Heart left ventricle (tissue), 16 donors: ENCODE measurements around the gene ARID5B. TPM values are rescaled to one million over a fixed set of nuclear protein-coding genes. Genes with fewer than 3 reads are reported as not detected.

ENCODE experiments used
- ATAC-seq, 4 donors: fragments of 200-7000 bp; cut with Tn5 transposase; one replicate each; pipeline ENCODE4 v1.9.1; 2020 to 2022; ENCODE audit warnings: moderate library complexity in 4 of 4, mild to moderate bottlenecking in 3 of 4, moderate number of reproducible peaks in 1 of 4
- DNase-seq, 5 donors: peaks; one replicate each; pipeline ENCODE4 v3.0.0-alpha.2; 2020
- H3K27ac ChIP-seq, 12 donors: fragments of 200-600 bp; sonication (generic) in 4 of 12; one replicate each; pipeline versions ENCODE4 v1.5.0 to v1.8.0; 2016 to 2022; ENCODE audit warnings: mild to moderate bottlenecking in 2 of 12
- H3K27me3 ChIP-seq, 9 donors: fragments of 200-600 bp; sonication (generic) in 2 of 9; one replicate each; pipeline versions ENCODE4 v1.5.1 to v1.8.0; 2016 to 2022; ENCODE audit warnings: mild to moderate bottlenecking in 3 of 9
- H3K36me3 ChIP-seq, 9 donors: fragments of 200-600 bp; sonication (generic) in 2 of 9; one replicate each; pipeline versions ENCODE4 v1.5.0 to v1.8.0; 2018 to 2022; ENCODE audit warnings: mild to moderate bottlenecking in 2 of 9
- H3K4me1 ChIP-seq, 12 donors: fragments of 200-600 bp; sonication (generic) in 4 of 12; one replicate each; pipeline versions ENCODE4 v1.5.0 to v1.8.0; 2016 to 2022; ENCODE audit warnings: mild to moderate bottlenecking in 3 of 12
- H3K4me3 ChIP-seq, 12 donors: fragments of 200-600 bp; sonication (generic) in 4 of 12; one replicate each; pipeline versions ENCODE4 v1.5.0 to v1.8.0; 2017 to 2022; ENCODE audit warnings: mild to moderate bottlenecking in 9 of 12, moderate library complexity in 4 of 12
- H3K9me3 ChIP-seq, 12 donors: fragments of 200-600 bp; sonication (generic) in 4 of 12; one replicate each; pipeline versions ENCODE4 v1.5.0 to v1.8.0; 2016 to 2022; ENCODE audit warnings: mild to moderate bottlenecking in 1 of 12
- CTCF ChIP-seq, 12 donors: fragments of 200-600 bp; sonication (generic) in 4 of 12; IDR thresholded peaks; one replicate each; pipeline versions ENCODE4 v1.5.0 to v1.8.0; 2018 to 2022; ENCODE audit warnings: antibody characterized with exemption in 12 of 12, mild to moderate bottlenecking in 5 of 12
- POLR2A ChIP-seq, 2 donors: fragments of 450-650 bp; IDR thresholded peaks; one replicate each; pipeline ENCODE4 v1.6.1; 2017; ENCODE audit warnings: antibody characterized with exemption in 2 of 2, mild to moderate bottlenecking in 2 of 2, moderate library complexity in 2 of 2
- WGBS, 4 donors: extraction: QIAGEN DNeasy Blood & Tissue Kit in 2 of 4; methylation state at CpG; one replicate each; pipeline versions ENCODE4 v1.1.5 to v1.1.7; 2013 to 2018; 5-methylcytosine and 5-hydroxymethylcytosine counted together
- intact Hi-C, 10 donors: fragments of 100-400 bp; cut with DNase I; formaldehyde crosslinking; loops; one replicate each; pipeline versions ENCODE4 v1.11.1 to v1.14.2; 2022
- polyA plus RNA-seq, 2 donors: library from polyadenylated mRNA; stranded (reverse); fragments of 200-250 nt; gene quantifications; one replicate each; pipeline ENCODE4 v1.2.3, GENCODE V29; 2013
- total RNA-seq, 9 donors: library from RNA; depleted of rRNA in 2 of 9; stranded (reverse); fragments of >200 nt in 2 of 9; fragmentation: NEBNext Ultra II Directional in 3 of 9; extraction: Animal tissue kit (Norgen Biotek cat#: 25700) in 3 of 9; gene quantifications; one replicate each; pipeline versions ENCODE4 v1.1.0 to v1.2.4, GENCODE V29; 2016 to 2023
- donor health status: ischemic (EF 13 %, LVEDD 7.1; RV severe dilation, severe dysfunction).
- donor health status: healthy with polysubstance abuse.
- donor health status: DM: no; HTN: yes; CAD: no.
- donor health status: DM: no; HTN: no; CAD: no.
- donor health status: ischemic (EF 25% LVEDD 6.9; RV normal size, moderate dysfunction).
- donor health status: ischemic (EF 25% LVEDD 5.7; RV mildly dilated, moderate dysfunction).
- donor health status: healthy.
- donor health status: DM: yes; HTN: yes; CAD: no.
- donor health status: ischemic (EF 35%, LVEDD 5.7; RV mildly dilated, moderate dysfunction).
- donor health status: nonischemic (EF 11% LVEDD 7.7; RV severe dilation, severe dysfunction).
- donor health status: DM: yes; HTN: yes; CAD: no.
- donor health status: PGD.
- donor health status: ischemic (EF 29% LVEDD 5.4; RV normal size, mild dysfunction).
- donor health status: nonischemic (EF 23%, LVEDD 6.1; RV moderate dilation, normal function).

The ARID5B gene
- total and polyA plus RNA-seq, 11 donors: 4.5 to 45.5 (median 26.6) TPM

GRCh38 chr10:61978965-61979364, 77.5 kb downstream of the ARID5B start:
- peak overlapping the region in 6 of 12 donors; percentile 9 to 52 (median 34) for H3K27ac ChIP-seq
- H3K27me3 ChIP-seq: no peaks in the 10 kb centered on the region
- H3K4me1 ChIP-seq: peaks cover 3 to 43% (median 25%) of the 10 kb centered on the region in 12 donors
- H3K36me3 ChIP-seq: no peaks in the 10 kb centered on the region
- peak; percentile 47 to 75 (median 64) for ATAC-seq
- no peak overlapping the region for H3K4me3 ChIP-seq
- peak in 4 of 5 donors; percentile 36 to 45 (median 39) for DNase-seq
- 57 to 78% (median 62%) methylated on average over 5 of the region's 5 CpGs for WGBS, 4 donors
- intact Hi-C loops: no loop called here
- peaks cover 0 to 14% (median 0%) of the 10 kb centered on the region in 12 donors for H3K9me3 ChIP-seq
- TF ChIP-seq POLR2A (IDR thresholded peaks at IDR 0.05) (no peak), CTCF (IDR thresholded peaks at IDR 0.05) (peak in 9 of 12 donors; percentile 19 to 60 (median 29))

GRCh38 chr10:61981460-61981859, 80.0 kb downstream of the ARID5B start:
- TF ChIP-seq CTCF (IDR thresholded peaks at IDR 0.05) (no peak), POLR2A (IDR thresholded peaks at IDR 0.05) (no peak)
- no peaks in the 10 kb centered on the region for H3K27me3 ChIP-seq
- no peak for ATAC-seq
- 89 to 90% (median 90%) methylated on average over 1 of the region's 1 CpG for WGBS, 4 donors
- H3K27ac ChIP-seq: peak overlapping the region in 1 of 12 donors; percentile 46
- no peak for DNase-seq
- peaks cover 0 to 14% (median 0%) of the 10 kb centered on the region in 12 donors for H3K9me3 ChIP-seq
- intact Hi-C loops: loop anchor here in 2 of 10 donors (10.0 kb wide), 1 partner anchor 77 kb away; the partner anchor contains the start of gene ARID5B (in 2 of the 2)
- no peak overlapping the region for H3K4me3 ChIP-seq
- no peaks in the 10 kb centered on the region for H3K36me3 ChIP-seq
- peaks cover 0 to 32% (median 13%) of the 10 kb centered on the region in 12 donors for H3K4me1 ChIP-seq

GRCh38 chr10:61983255-61983654, 81.8 kb downstream of the ARID5B start:
- H3K27ac ChIP-seq: peak overlapping the region in 1 of 12 donors; percentile 59
- no peak overlapping the region for H3K4me3 ChIP-seq
- TF ChIP-seq POLR2A (IDR thresholded peaks at IDR 0.05) (no peak), CTCF (IDR thresholded peaks at IDR 0.05) (no peak)
- no peak for DNase-seq
- H3K4me1 ChIP-seq: peaks cover 0 to 47% (median 29%) of the 10 kb centered on the region in 12 donors
- H3K27me3 ChIP-seq: no peaks in the 10 kb centered on the region
- WGBS, 4 donors: 95 to 98% (median 97%) methylated on average over 4 of the region's 4 CpGs
- H3K9me3 ChIP-seq: peaks cover 0 to under 1% (median 0%) of the 10 kb centered on the region in 12 donors
- H3K36me3 ChIP-seq: no peaks in the 10 kb centered on the region
- no peak for ATAC-seq
- intact Hi-C loops: loop anchor here in 2 of 10 donors (10.0 kb wide), 1 partner anchor 78 kb away; the partner anchor contains the start of gene ARID5B (in 2 of the 2)

- no peaks in the 10 kb centered on the region for H3K9me3 ChIP-seq
- TF ChIP-seq CTCF (IDR thresholded peaks at IDR 0.05) (no peak), POLR2A (IDR thresholded peaks at IDR 0.05) (no peak)
- no peaks in the 10 kb centered on the region for H3K36me3 ChIP-seq
- intact Hi-C loops: loop anchor here in 2 of 10 donors (10.0 kb wide), 1 partner anchor 80 kb away; the partner anchor contains the start of gene ARID5B (in 2 of the 2)
- peaks cover 0 to 42% (median 27%) of the 10 kb centered on the region in 12 donors for H3K4me1 ChIP-seq
- no peak overlapping the region for H3K4me3 ChIP-seq
- H3K27ac ChIP-seq: peak overlapping the region in 1 of 12 donors; percentile 78
- DNase-seq: no peak
- no peak for ATAC-seq
- no peaks in the 10 kb centered on the region for H3K27me3 ChIP-seq
- WGBS, 4 donors: 88 to 96% (median 92%) methylated on average over 3 of the region's 3 CpGs
Measured at GRCh38 chr10:61984803-61985418, 83.4 kb downstream of the ARID5B start.
